SK-N-SH (cell line): Measurements from ENCODE around the gene MAP1LC3B. TPM values are rescaled to one million over a fixed set of nuclear protein-coding genes. Genes with fewer than 3 reads are reported as not detected.

Experiments
- CTCF ChIA-PET: fragments of 300-600, 350-600 bp; formaldehyde crosslinking; extraction: SDS; loops from one replicate; lab custom pipeline; 2021; lab: Yijun Ruan, JAX
- POLR2A ChIA-PET: fragments of 350-600 bp; sonication (Branson Sonifier 250); formaldehyde crosslinking; extraction: SDS; loops from one replicate; lab custom pipeline; 2020; ENCODE audit warnings: antibody characterized with exemption, inconsistent platforms; lab: Yijun Ruan, JAX
- DNase-seq: peaks from one replicate; pipeline ENCODE4 v3.0.0; 2012
- H2AFZ ChIP-seq: fragments of 200-600 bp; sonication (generic); 2 replicates; pipeline ENCODE4 v1.8.1; 2016; ENCODE audit warnings: antibody characterized with exemption, mild to moderate bottlenecking, low read depth
- H3F3A ChIP-seq: fragments of 200-600 bp; sonication (generic); replicated peaks from 2 replicates; pipeline ENCODE3; 2016; ENCODE audit warnings: antibody characterized with exemption, mild to moderate bottlenecking; ENCODE audit not compliant: insufficient read depth
- H3K27ac ChIP-seq, 2 experiments: fragments of 200-500 bp in 1 of 2; fragments of 200-600 bp in 1 of 2; sonication (Bioruptor generic) in 1 of 2; sonication (generic), shearing (Covaris generic) in 1 of 2; 2 replicates each; pipeline versions ENCODE4 v1.5.1 to v1.6.1; 2014 to 2016; ENCODE audit warnings: low read depth in 2 of 2, inconsistent platforms in 1 of 2, low read length in 1 of 2, mild to moderate bottlenecking in 1 of 2, mixed read lengths in 1 of 2
- H3K27me3 ChIP-seq: fragments of 200-600 bp; sonication (generic), shearing (Covaris generic); 2 replicates; pipeline ENCODE4 v1.6.1; 2016; ENCODE audit warnings: mixed run types; ENCODE audit not compliant: insufficient read depth
- H3K36me3 ChIP-seq, 2 experiments: fragments of 200-500 bp in 1 of 2; fragments of 200-600 bp in 1 of 2; sonication (Bioruptor generic) in 1 of 2; sonication (generic) in 1 of 2; replicated peaks in 1 of 2; 2 replicates each; pipeline versions ENCODE3 to v1.5.1; 2014 to 2016; ENCODE audit warnings: low read length in 1 of 2, mild to moderate bottlenecking in 1 of 2; ENCODE audit not compliant: insufficient read depth in 2 of 2, control insufficient read depth in 1 of 2
- H3K4me1 ChIP-seq, 2 experiments: fragments of 200-500 bp in 1 of 2; fragments of 200-600 bp in 1 of 2; sonication (Bioruptor generic) in 1 of 2; sonication (generic), shearing (Covaris generic) in 1 of 2; 2 replicates each; pipeline versions ENCODE4 v1.5.1 to v1.6.1; 2014 to 2016; ENCODE audit warnings: low read depth in 1 of 2, low read length in 1 of 2, mixed run types in 1 of 2; ENCODE audit not compliant: insufficient read depth in 2 of 2, control insufficient read depth in 1 of 2
- H3K4me2 ChIP-seq: fragments of 200-600 bp; sonication (generic), shearing (Covaris generic); 2 replicates; pipeline ENCODE4 v1.6.1; 2017; ENCODE audit warnings: mixed run types
- H3K4me3 ChIP-seq, 2 experiments: fragments of 200-500 bp in 1 of 2; fragments of 200-600 bp in 1 of 2; sonication (Bioruptor generic) in 1 of 2; sonication (generic), shearing (Covaris generic) in 1 of 2; 2 replicates each; pipeline versions ENCODE4 v1.5.1 to v1.8.1; 2014 to 2016; ENCODE audit warnings: low read depth in 2 of 2, inconsistent platforms in 1 of 2, low read length in 1 of 2, mild to moderate bottlenecking in 1 of 2, mixed read lengths in 1 of 2, moderate library complexity in 1 of 2
- H3K79me2 ChIP-seq: fragments of 200-600 bp; sonication (generic); 2 replicates; pipeline ENCODE4 v1.8.1; 2017; ENCODE audit warnings: mild to moderate bottlenecking; ENCODE audit not compliant: insufficient read depth
- H3K9ac ChIP-seq: fragments of 200-600 bp; sonication (generic); 2 replicates; pipeline ENCODE4 v1.6.1; 2017; ENCODE audit warnings: mixed run types
- H3K9me2 ChIP-seq: fragments of 200-600 bp; sonication (generic); 2 replicates; pipeline ENCODE4 v1.6.1; 2017; ENCODE audit warnings: mixed run types
- H3K9me3 ChIP-seq: fragments of 200-600 bp; sonication (generic); 2 replicates; pipeline ENCODE4 v1.6.1; 2017; ENCODE audit warnings: mixed run types, mild to moderate bottlenecking, moderate library complexity
- H4K20me1 ChIP-seq: fragments of 200-600 bp; sonication (generic); 2 replicates; pipeline ENCODE4 v1.6.1; 2017; ENCODE audit warnings: mild to moderate bottlenecking, mixed run types; ENCODE audit not compliant: insufficient read depth
- CHD2 ChIP-seq: fragments of 150-350 bp; IDR thresholded peaks from 2 replicates; pipeline ENCODE4 v1.6.1; 2018; ENCODE audit warnings: low read length; ENCODE audit not compliant: partially characterized antibody
- ELF1 ChIP-seq: IDR thresholded peaks from 2 replicates; pipeline ENCODE4 v1.4.0; 2012
- EP300 ChIP-seq, 2 experiments: IDR thresholded peaks; 2 replicates each; pipeline versions ENCODE4 v1.4.0 to v1.6.1; 2012; ENCODE audit warnings: borderline replicate concordance in 1 of 2, low read depth in 1 of 2, low read length in 1 of 2
- FOXJ3 ChIP-seq: sonication (generic); formaldehyde crosslinking; IDR thresholded peaks from 2 replicates; pipeline ENCODE4 v1.5.1; 2020; ENCODE audit warnings: mild to moderate bottlenecking, missing genetic modification reagents
- FOXM1 ChIP-seq: IDR thresholded peaks from 2 replicates; pipeline ENCODE4 v1.4.0; 2012; ENCODE audit warnings: low read depth, mild to moderate bottlenecking
- GABPA ChIP-seq: IDR thresholded peaks from 2 replicates; pipeline ENCODE4 v1.4.0; 2012; ENCODE audit warnings: low read depth, mild to moderate bottlenecking
- MAX ChIP-seq: IDR thresholded peaks from 2 replicates; pipeline ENCODE4 v1.4.0; 2012; ENCODE audit warnings: low read depth
- MXI1 ChIP-seq: IDR thresholded peaks from 2 replicates; pipeline ENCODE4 v1.6.1; 2012; ENCODE audit warnings: mild to moderate bottlenecking, low read depth, low read length, improper control_type of control experiment
- NFIC ChIP-seq: IDR thresholded peaks from 2 replicates; pipeline ENCODE4 v1.4.0; 2012; ENCODE audit warnings: borderline replicate concordance
- REST ChIP-seq: IDR thresholded peaks from 2 replicates; pipeline ENCODE4 v1.6.1; 2012; ENCODE audit warnings: mild to moderate bottlenecking, low read depth, low read length, moderate library complexity
- RFX5 ChIP-seq: IDR thresholded peaks from 2 replicates; pipeline ENCODE4 v1.6.1; 2012; ENCODE audit warnings: mild to moderate bottlenecking, improper control_type of control experiment, low read length
- RXRA ChIP-seq: IDR thresholded peaks from 2 replicates; pipeline ENCODE4 v1.4.0; 2012; ENCODE audit warnings: low read depth, mild to moderate bottlenecking, borderline replicate concordance
- SIN3A ChIP-seq: IDR thresholded peaks from 2 replicates; pipeline ENCODE4 v1.6.1; 2012; ENCODE audit warnings: low read depth, mild to moderate bottlenecking, low read length, moderate library complexity, borderline replicate concordance
- TAF1 ChIP-seq: IDR thresholded peaks from 2 replicates; pipeline ENCODE4 v1.6.1; 2012; ENCODE audit warnings: low read depth, mild to moderate bottlenecking, low read length, moderate library complexity, borderline replicate concordance
- TCF12 ChIP-seq: IDR thresholded peaks from 2 replicates; pipeline ENCODE4 v1.4.0; 2012
- TEAD4 ChIP-seq: IDR thresholded peaks from 2 replicates; pipeline ENCODE4 v1.4.0; 2012; ENCODE audit warnings: mild to moderate bottlenecking, borderline replicate concordance; ENCODE audit not compliant: insufficient read depth
- USF1 ChIP-seq: IDR thresholded peaks from 2 replicates; pipeline ENCODE4 v1.4.0; 2012; ENCODE audit warnings: low read depth, borderline replicate concordance
- USF2 ChIP-seq: fragments of 150-350 bp; IDR thresholded peaks from 2 replicates; pipeline ENCODE4 v1.6.1; 2017; ENCODE audit warnings: antibody characterized with exemption, low read length, low read depth, borderline replicate concordance
- YY1 ChIP-seq: IDR thresholded peaks from 2 replicates; pipeline ENCODE4 v1.4.0; 2012; ENCODE audit warnings: low read depth, mild to moderate bottlenecking
- ZBTB33 ChIP-seq: IDR thresholded peaks from 2 replicates; pipeline ENCODE4 v1.4.0; 2012; ENCODE audit warnings: low read depth, borderline replicate concordance
- WGBS: methylation state at CpG from one replicate; pipeline ENCODE4 v1.1.6; 2017; ENCODE audit warnings: low lambda C conversion rate; 5-methylcytosine and 5-hydroxymethylcytosine counted together
- polyA plus RNA-seq, 3 experiments: library from polyadenylated mRNA; depleted of rRNA; stranded (reverse); fragments of >200 nt; gene quantifications; 2 replicates each; pipeline ENCODE4 v1.2.3, GENCODE V29; 2012

Gene MAP1LC3B
- polyA plus RNA-seq, 1 of the 3 experiments (the other 2 are of a cell fraction), result 33.7 TPM

- Histone ChIP-seq H3K27me3 (no peaks in the 10 kb centered on the region), H3K27ac (peak overlapping the region in 1 of 2 experiments; percentile 89; a peak in 1 of 4 replicates), H4K20me1 (peaks cover 35% of the 10 kb centered on the region), H3K9me2 (no peaks in the 10 kb centered on the region), H2AFZ (no peak overlapping the region), H3K79me2 (peaks cover 65% of the 10 kb centered on the region), H3F3A (no peaks in the 10 kb centered on the region), H3K4me1 (peaks cover 15 to 45% of the 10 kb centered on the region in 2 experiments; a peak in 2 of 4 replicates), H3K9ac (no peak overlapping the region), H3K36me3 (peaks cover 10 to 16% of the 10 kb centered on the region in 2 experiments), H3K4me2 (no peak overlapping the region), H3K4me3 (no peak overlapping the region), H3K9me3 (no peaks in the 10 kb centered on the region)
- TF ChIP-seq CHD2 (no peak), FOXJ3 (no peak), TAF1 (no peak), RFX5 (no peak), NFIC (no peak), ZBTB33 (no peak), USF2 (no peak), ELF1 (no peak), MAX (no peak), TEAD4 (no peak), EP300 (IDR thresholded peaks at IDR 0.05; ENCODE audit: borderline replicate concordance in 1 of 2, low read depth in 1 of 2, low read length in 1 of 2) (no peak), RXRA (no peak), GABPA (no peak), FOXM1 (no peak), USF1 (no peak), SIN3A (no peak), MXI1 (no peak), TCF12 (no peak), YY1 (no peak), REST (no peak)
- POLR2A ChIA-PET, result no interaction called here
- WGBS, result 88% methylated on average over 11 of the region's 13 CpGs
- no peak for DNase-seq
- CTCF ChIA-PET, result interaction anchor here (1.9 kb wide), 1 partner anchor 41 kb away, joined by 8 read pairs; no protein-coding TSS in a partner anchor
These were observed 27.0 kb upstream of the MAP1LC3B start for GRCh38 chr16:87365021-87365713.
